ENCODE data around the gene CD14. TPM values are rescaled to one million over a fixed set of nuclear protein-coding genes. Genes with fewer than 3 reads are reported as not detected.

The CD14 gene
- polyA plus RNA-seq, 2 of the 4 experiments (the other 2 are of a cell fraction) = 2.9 to 3.3 TPM

GRCh38 chr5:140664359-140665119 is 31.6 kb upstream of the CD14 start, which contains the start of gene WDR55:
Gene WDR55 (plus strand): TSS chr5:140664904. CDS start chr5:140664913, 9 bp downstream.
- Histone ChIP-seq H3K4me1 (peaks cover 18% of the 10 kb centered on the region; the same call in 1 of the 3 replicates), H3K4me3 (peak within 1 kb of the TSS; percentile 83), H3K4me2 (peak within 1 kb of the TSS; percentile 99), H3K27ac (peak within 1 kb of the TSS; percentile 84 to 94), H3K9me3 (no peaks in the 10 kb centered on the region)
- FAIRE-seq (no peak), ATAC-seq (peak; percentile 97 to 99), DNase-seq (ENCODE audit: low read depth in 1 of 2, low spot score in 1 of 2) (peak; percentile 94 to 97)
- ChIA-PET POLR2A (interaction anchor here (1.0 to 2.5 kb wide), 7 partner anchors 9 to 1304 kb away, joined by 3 to 20 read pairs (median 3); partner anchors contain the start of genes HARS1, HARS2, IK and NDUFA2), CTCF (interaction anchor here (0.5 to 1.0 kb wide), 2 partner anchors 9 to 110 kb away, joined by 3 to 5 read pairs; no protein-coding TSS in a partner anchor)
- TF ChIP-seq BCL3 (IDR thresholded peaks at IDR 0.05) = peak; percentile 83
- TF ChIP-seq E2F6 (IDR thresholded peaks at IDR 0.05; ENCODE audit: borderline replicate concordance, low read depth) = no peak
- no peak for TF ChIP-seq ZFP36 (IDR thresholded peaks at IDR 0.05; ENCODE audit: borderline replicate concordance, partially characterized antibody)
- no peak for TF ChIP-seq RCOR1 (IDR thresholded peaks at IDR 0.05; ENCODE audit: low read depth, low read length)
- TF ChIP-seq NR3C1 (IDR thresholded peaks at IDR 0.05) = no peak
- peak; percentile 69 to 92; a peak in 3 of 5 replicates for TF ChIP-seq JUN (IDR thresholded peaks at IDR 0.05)
- peak; percentile 71 for TF ChIP-seq PHF8 (IDR thresholded peaks at IDR 0.05; ENCODE audit: borderline replicate concordance, low read depth)
- no peak for TF ChIP-seq HOXA7 (CRISPR knock-in tag; IDR thresholded peaks at IDR 0.05)
- no peak for TF ChIP-seq RNF2 (IDR thresholded peaks at IDR 0.05; ENCODE audit: borderline replicate concordance, low read depth)
- TF ChIP-seq POLR2A (IDR thresholded peaks at IDR 0.05; ENCODE audit: low read length) = peak; percentile 95
- TF ChIP-seq MYC (IDR thresholded peaks at IDR 0.05; ENCODE audit: borderline replicate concordance, low read length) = peak; percentile 77; the same call in 1 of the 2 replicates
- no peak for TF ChIP-seq FOSL2 (IDR thresholded peaks at IDR 0.05)
- no peak for TF ChIP-seq FOSL2 (CRISPR knock-in tag; IDR thresholded peaks at IDR 0.05)
- TF ChIP-seq ZC3H11A (IDR thresholded peaks at IDR 0.05) = no peak
- no peak for TF ChIP-seq HDAC2 (IDR thresholded peaks at IDR 0.05)
- no peak for TF ChIP-seq REST (IDR thresholded peaks at IDR 0.05)
- TF ChIP-seq MAX (IDR thresholded peaks at IDR 0.05) = peak; percentile 84
- 1% methylated on average over 20 of the region's 54 CpGs for WGBS (ENCODE audit: missing lambda C conversion rate)

GRCh38 chr5:140664030-140664358 is 31.0 kb upstream of the CD14 start:
- POLR2A ChIA-PET = interaction anchor here (1.0 to 2.5 kb wide), 4 partner anchors 17 to 1305 kb away, joined by 3 to 20 read pairs (median 8); partner anchors contain the start of genes HARS1, HARS2, IK and NDUFA2
- Histone ChIP-seq H3K27ac (peak overlapping the region; percentile 84 to 94), H3K4me1 (peaks cover 18% of the 10 kb centered on the region; the same call in 1 of the 3 replicates), H3K4me3 (peak overlapping the region; percentile 83), H3K9me3 (no peaks in the 10 kb centered on the region), H3K4me2 (peak overlapping the region; percentile 99)
- DNase-seq (ENCODE audit: low read depth in 1 of 2, low spot score in 1 of 2) (no peak), ATAC-seq (no peak), FAIRE-seq (no peak)
- WGBS (ENCODE audit: missing lambda C conversion rate) = 43% methylated on average over 18 of the region's 18 CpGs
- CTCF ChIA-PET = interaction anchor here (1.0 to 1.4 kb wide), 2 partner anchors 9 to 16 kb away, joined by 3 read pairs; partner anchors contain the start of genes IK and NDUFA2
- TF ChIP-seq KDM1A (IDR thresholded peaks at IDR 0.05; ENCODE audit: low read depth) (no peak), JUN (IDR thresholded peaks at IDR 0.05) (no peak), MAX (IDR thresholded peaks at IDR 0.05) (no peak), NR3C1 (IDR thresholded peaks at IDR 0.05) (no peak), CHD2 (IDR thresholded peaks at IDR 0.05; ENCODE audit: low read length, partially characterized antibody) (no peak), RAD21 (conservative IDR thresholded peaks at IDR 0.05 in 1 of 2, IDR thresholded peaks at IDR 0.05 in 1 of 2) (no peak), ZSCAN20 (CRISPR knock-in tag; IDR thresholded peaks at IDR 0.05) (no peak), E2F6 (IDR thresholded peaks at IDR 0.05; ENCODE audit: borderline replicate concordance, low read depth) (no peak), TP53 (CRISPR knock-in tag; IDR thresholded peaks at IDR 0.05) (no peak), MAZ (IDR thresholded peaks at IDR 0.05; ENCODE audit: borderline replicate concordance, low read depth, low read length) (no peak), FOSB (CRISPR knock-in tag; IDR thresholded peaks at IDR 0.05) (no peak), FOSL2 (IDR thresholded peaks at IDR 0.05) (no peak), FOSL2 (CRISPR knock-in tag; IDR thresholded peaks at IDR 0.05) (no peak), CHD4 (IDR thresholded peaks at IDR 0.05; ENCODE audit: borderline replicate concordance) (no peak), GATA3 (IDR thresholded peaks at IDR 0.05; ENCODE audit: borderline replicate concordance) (no peak), HOXB5 (CRISPR knock-in tag; IDR thresholded peaks at IDR 0.05) (no peak), HDAC2 (IDR thresholded peaks at IDR 0.05) (no peak), ELK1 (IDR thresholded peaks at IDR 0.05; ENCODE audit: low read depth, low read length) (no peak)
